ENCODE data around the gene ZNF407. TPM values are rescaled to one million over a fixed set of nuclear protein-coding genes. Genes with fewer than 3 reads are reported as not detected.

The ZNF407 gene
- polyA plus RNA-seq, 1 donor: 5.8 TPM

GRCh38 chr18:75052475-75052874 is 454.8 kb downstream of the ZNF407 start:
- DNase-seq (ENCODE audit: low read depth): no peak

GRCh38 chr18:75053028-75053629 is 455.5 kb downstream of the ZNF407 start:
- no peak for DNase-seq (ENCODE audit: low read depth)

GRCh38 chr18:75054046-75054445 is 456.4 kb downstream of the ZNF407 start:
- DNase-seq (ENCODE audit: low read depth): no peak

- DNase-seq (ENCODE audit: low read depth): no peak
Measured at GRCh38 chr18:75054611-75055010, 456.9 kb downstream of the ZNF407 start.

- no peak for DNase-seq (ENCODE audit: low read depth)
Measured at GRCh38 chr18:75057169-75057960, 459.7 kb downstream of the ZNF407 start.

- no peak for DNase-seq (ENCODE audit: low read depth)
Measured at GRCh38 chr18:75060185-75060584, 462.5 kb downstream of the ZNF407 start.

- DNase-seq (ENCODE audit: low read depth): no peak
Measured at GRCh38 chr18:75062297-75062886, 464.7 kb downstream of the ZNF407 start.

- no peak for DNase-seq (ENCODE audit: low read depth)
Measured at GRCh38 chr18:75063196-75063595, 465.5 kb downstream of the ZNF407 start.

- DNase-seq (ENCODE audit: low read depth): no peak
Measured at GRCh38 chr18:75063615-75064512, 466.2 kb downstream of the ZNF407 start.

GRCh38 chr18:75064513-75064905 is 466.8 kb downstream of the ZNF407 start:
- DNase-seq (ENCODE audit: low read depth): no peak

- DNase-seq (ENCODE audit: low read depth): no peak
Measured at GRCh38 chr18:75065251-75066000, 467.8 kb downstream of the ZNF407 start.

GRCh38 chr18:75066021-75066880 is 468.6 kb downstream of the ZNF407 start:
- no peak for DNase-seq (ENCODE audit: low read depth)

GRCh38 chr18:75066936-75067335 is 469.3 kb downstream of the ZNF407 start:
- DNase-seq (ENCODE audit: low read depth): peak; percentile 2

- no peak for DNase-seq (ENCODE audit: low read depth)
Measured at GRCh38 chr18:75067996-75068645, 470.5 kb downstream of the ZNF407 start.

- DNase-seq (ENCODE audit: low read depth): no peak
Measured at GRCh38 chr18:75068682-75069435, 471.2 kb downstream of the ZNF407 start.

- DNase-seq (ENCODE audit: low read depth): no peak
Measured at GRCh38 chr18:75070235-75070624, 472.6 kb downstream of the ZNF407 start.

- DNase-seq (ENCODE audit: low read depth): peak; percentile 17
Measured at GRCh38 chr18:75070625-75071483, 473.2 kb downstream of the ZNF407 start.

GRCh38 chr18:75071484-75071785 is 473.8 kb downstream of the ZNF407 start:
- no peak for DNase-seq (ENCODE audit: low read depth)

Measured in forelimb muscle (tissue), 1 donor.